ENCODE measurements around the gene DSCAML1.

DSCAML1 gene

DNA sequence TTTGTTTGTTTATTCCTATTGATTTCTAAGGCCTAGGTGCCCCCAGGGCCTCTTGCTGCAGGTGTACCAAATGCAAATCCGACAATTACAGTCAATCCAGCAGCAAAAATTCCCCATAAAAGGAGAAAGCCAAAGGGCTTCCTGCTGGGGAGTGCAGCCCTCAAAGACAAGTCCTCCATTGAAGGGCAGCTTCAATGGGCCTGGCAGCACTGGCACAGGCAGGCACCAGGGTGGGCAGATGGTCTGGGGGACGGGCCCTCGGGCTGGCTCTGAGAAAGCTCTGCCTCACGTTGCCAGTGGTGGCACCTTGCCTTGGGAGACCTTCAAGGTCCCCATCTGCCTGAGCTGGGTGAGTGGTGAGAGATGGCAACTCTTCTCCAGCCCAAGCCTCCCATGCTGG, 128.0 kb downstream of the DSCAML1 start:
- TF ChIP-seq FOXP2 (optimal IDR thresholded peaks at IDR 0.05; ENCODE audit: borderline replicate concordance, extremely low read depth, extremely low read length, insufficient read depth) = no peak

DNA sequence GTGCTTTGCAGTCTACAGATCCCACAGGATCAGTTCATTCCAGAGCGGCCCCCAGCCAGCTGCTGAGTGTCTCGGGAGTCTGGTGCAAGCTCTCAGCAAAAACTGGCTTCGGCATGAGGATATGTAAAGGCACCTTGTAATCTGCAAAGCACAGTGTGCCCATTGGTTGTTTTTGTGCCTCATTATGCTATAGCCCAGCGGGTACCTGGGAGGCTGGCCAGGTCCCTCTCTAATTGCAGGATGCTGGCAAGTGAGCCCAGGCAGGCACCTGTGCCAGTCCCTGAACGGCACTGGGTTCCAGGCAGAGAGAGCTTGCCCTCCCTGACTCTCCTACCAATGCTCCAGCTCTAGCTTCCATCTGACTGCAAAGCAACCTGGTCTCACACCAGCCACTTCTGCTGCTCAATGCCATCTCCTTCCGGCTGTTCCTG, 128.7 kb downstream of the DSCAML1 start:
- no peak for TF ChIP-seq TAF1 (IDR thresholded peaks at IDR 0.05; ENCODE audit: borderline replicate concordance, insufficient read depth, low read length)
- TF ChIP-seq, protein P1, sequence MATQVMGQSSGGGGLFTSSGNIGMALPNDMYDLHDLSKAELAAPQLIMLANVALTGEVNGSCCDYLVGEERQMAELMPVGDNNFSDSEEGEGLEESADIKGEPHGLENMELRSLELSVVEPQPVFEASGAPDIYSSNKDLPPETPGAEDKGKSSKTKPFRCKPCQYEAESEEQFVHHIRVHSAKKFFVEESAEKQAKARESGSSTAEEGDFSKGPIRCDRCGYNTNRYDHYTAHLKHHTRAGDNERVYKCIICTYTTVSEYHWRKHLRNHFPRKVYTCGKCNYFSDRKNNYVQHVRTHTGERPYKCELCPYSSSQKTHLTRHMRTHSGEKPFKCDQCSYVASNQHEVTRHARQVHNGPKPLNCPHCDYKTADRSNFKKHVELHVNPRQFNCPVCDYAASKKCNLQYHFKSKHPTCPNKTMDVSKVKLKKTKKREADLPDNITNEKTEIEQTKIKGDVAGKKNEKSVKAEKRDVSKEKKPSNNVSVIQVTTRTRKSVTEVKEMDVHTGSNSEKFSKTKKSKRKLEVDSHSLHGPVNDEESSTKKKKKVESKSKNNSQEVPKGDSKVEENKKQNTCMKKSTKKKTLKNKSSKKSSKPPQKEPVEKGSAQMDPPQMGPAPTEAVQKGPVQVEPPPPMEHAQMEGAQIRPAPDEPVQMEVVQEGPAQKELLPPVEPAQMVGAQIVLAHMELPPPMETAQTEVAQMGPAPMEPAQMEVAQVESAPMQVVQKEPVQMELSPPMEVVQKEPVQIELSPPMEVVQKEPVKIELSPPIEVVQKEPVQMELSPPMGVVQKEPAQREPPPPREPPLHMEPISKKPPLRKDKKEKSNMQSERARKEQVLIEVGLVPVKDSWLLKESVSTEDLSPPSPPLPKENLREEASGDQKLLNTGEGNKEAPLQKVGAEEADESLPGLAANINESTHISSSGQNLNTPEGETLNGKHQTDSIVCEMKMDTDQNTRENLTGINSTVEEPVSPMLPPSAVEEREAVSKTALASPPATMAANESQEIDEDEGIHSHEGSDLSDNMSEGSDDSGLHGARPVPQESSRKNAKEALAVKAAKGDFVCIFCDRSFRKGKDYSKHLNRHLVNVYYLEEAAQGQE (IDR thresholded peaks at IDR 0.05; ENCODE audit: insufficient read depth in 1 of 2, low read depth in 2 of 2, low read length in 2 of 2) = no peak
- no peak for TF ChIP-seq POLR2AphosphoS5 (IDR thresholded peaks at IDR 0.05; ENCODE audit: low read depth, low read length)
- no peak for TF ChIP-seq FOXP2 (optimal IDR thresholded peaks at IDR 0.05; ENCODE audit: borderline replicate concordance, extremely low read depth, extremely low read length, insufficient read depth)
- TF ChIP-seq SIN3A (IDR thresholded peaks at IDR 0.05; ENCODE audit: borderline replicate concordance, insufficient read depth, low read length) = no peak

DNA sequence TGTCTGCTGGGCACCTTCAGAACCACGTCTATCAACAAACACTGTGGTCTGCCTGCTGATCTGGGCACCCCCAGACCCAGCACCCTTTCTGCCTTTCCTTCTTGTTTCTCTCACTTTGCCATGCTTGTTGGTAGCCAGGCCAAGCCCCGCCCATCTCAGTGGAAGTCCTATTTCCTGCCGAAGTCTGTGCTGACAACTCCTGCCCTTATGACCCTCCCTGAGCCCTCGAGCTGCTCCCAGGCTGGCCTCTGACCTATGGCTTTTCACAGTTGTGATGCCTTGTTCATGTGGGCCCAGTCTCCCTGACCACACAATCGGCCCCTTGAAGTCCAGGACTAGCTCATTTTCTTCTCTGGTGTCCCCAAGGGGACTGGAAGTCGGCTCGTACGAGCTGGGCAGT, 132.1 kb downstream of the DSCAML1 start:
- no peak for TF ChIP-seq TAF1 (IDR thresholded peaks at IDR 0.05; ENCODE audit: borderline replicate concordance, insufficient read depth, low read length)
- no peak for TF ChIP-seq FOXP2 (optimal IDR thresholded peaks at IDR 0.05; ENCODE audit: borderline replicate concordance, extremely low read depth, extremely low read length, insufficient read depth)
- no peak for TF ChIP-seq SIN3A (IDR thresholded peaks at IDR 0.05; ENCODE audit: borderline replicate concordance, insufficient read depth, low read length)
- TF ChIP-seq, protein P1 (IDR thresholded peaks at IDR 0.05; ENCODE audit: insufficient read depth in 1 of 2, low read depth in 2 of 2, low read length in 2 of 2) = no peak
- no peak for TF ChIP-seq POLR2AphosphoS5 (IDR thresholded peaks at IDR 0.05; ENCODE audit: low read depth, low read length)

DNA sequence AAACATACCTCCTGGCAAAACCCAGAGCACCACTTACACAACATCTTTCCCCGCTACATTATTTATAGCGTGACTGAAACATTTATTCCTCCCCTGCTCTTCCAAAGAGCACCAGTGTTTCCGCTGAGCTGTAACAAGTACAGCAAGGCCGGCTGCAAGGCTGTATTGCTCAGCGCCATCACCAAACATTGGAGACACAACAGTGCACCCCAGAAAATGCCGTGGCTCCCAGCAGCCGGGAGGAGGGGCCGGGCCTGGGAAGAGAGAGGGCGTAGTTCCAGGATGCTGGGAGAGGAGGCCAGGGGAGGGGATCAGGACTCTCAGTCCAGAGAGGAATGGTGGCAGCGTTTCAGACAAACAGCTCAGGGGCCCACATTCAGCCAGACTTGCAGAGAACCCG, 133.2 kb downstream of the DSCAML1 start:
- TF ChIP-seq SIN3A (IDR thresholded peaks at IDR 0.05; ENCODE audit: borderline replicate concordance, insufficient read depth, low read length) = no peak

DNA sequence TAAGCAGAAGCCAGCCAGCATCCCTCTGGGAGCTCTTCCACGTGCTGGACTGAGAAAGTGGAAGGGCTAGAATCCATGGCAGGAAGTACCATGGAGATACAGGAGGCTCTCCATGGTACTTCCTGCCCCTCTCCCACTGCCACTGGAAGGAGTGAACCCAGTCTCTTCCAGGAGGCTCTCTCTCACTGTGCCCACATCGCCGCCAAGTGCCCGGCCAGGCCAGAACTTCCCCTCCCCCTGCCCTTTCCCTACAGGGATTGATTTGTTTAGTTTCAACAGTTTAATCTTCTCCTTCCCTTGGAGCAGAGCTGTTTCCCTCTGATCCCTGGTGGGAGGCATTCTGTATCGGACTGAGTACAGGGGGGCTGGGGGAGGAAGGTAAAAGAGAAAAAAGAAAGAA, 133.6 kb downstream of the DSCAML1 start:
- no peak for TF ChIP-seq TAF1 (IDR thresholded peaks at IDR 0.05; ENCODE audit: borderline replicate concordance, insufficient read depth, low read length)
- TF ChIP-seq, protein P1 (IDR thresholded peaks at IDR 0.05; ENCODE audit: insufficient read depth in 1 of 2, low read depth in 2 of 2, low read length in 2 of 2) = peak; percentile 41 to 88; a peak in 3 of 4 replicates

DNA sequence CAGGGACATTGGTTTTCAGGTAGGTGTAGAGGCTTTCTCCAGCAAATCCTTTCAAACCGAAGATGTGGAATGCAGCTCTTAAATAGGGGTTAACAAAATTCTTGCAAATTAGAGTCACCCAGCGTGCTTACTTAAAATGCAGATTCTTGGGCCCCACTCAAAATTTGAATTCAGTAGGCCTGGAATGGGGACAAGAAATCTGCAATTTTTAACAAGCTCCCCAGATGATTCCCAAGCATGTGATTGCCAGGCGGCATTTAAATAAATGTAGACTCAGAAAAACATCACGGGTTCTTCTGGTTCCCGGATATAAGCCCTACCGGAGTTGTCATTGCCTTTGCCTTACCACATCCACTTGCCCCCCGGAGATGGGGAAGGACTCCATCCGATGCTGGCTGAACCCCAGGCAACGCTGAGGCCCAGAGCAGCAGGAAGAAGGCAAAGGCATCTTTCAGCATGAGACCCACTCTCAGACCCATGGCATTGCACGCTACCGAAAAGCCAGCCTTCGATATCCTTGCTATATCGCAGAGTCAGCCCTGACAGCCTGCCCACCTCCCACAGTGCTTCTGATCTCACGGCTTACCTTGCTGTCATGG, 134.2 kb downstream of the DSCAML1 start:
- no peak for TF ChIP-seq SIN3A (IDR thresholded peaks at IDR 0.05; ENCODE audit: borderline replicate concordance, insufficient read depth, low read length)
- no peak for TF ChIP-seq POLR2AphosphoS5 (IDR thresholded peaks at IDR 0.05; ENCODE audit: low read depth, low read length)
- no peak for TF ChIP-seq TAF1 (IDR thresholded peaks at IDR 0.05; ENCODE audit: borderline replicate concordance, insufficient read depth, low read length)
- TF ChIP-seq, protein P1 (IDR thresholded peaks at IDR 0.05; ENCODE audit: insufficient read depth in 1 of 2, low read depth in 2 of 2, low read length in 2 of 2) = no peak
- no peak for TF ChIP-seq FOXP2 (optimal IDR thresholded peaks at IDR 0.05; ENCODE audit: borderline replicate concordance, extremely low read depth, extremely low read length, insufficient read depth)
